ENCODE results near the gene MCTP1.

MCTP1 gene

GRCh38 chr5:95175106-95175505 is 109.8 kb downstream of the MCTP1 start:
- no peak for TF ChIP-seq NFRKB (IDR thresholded peaks at IDR 0.05)
- no peak for TF ChIP-seq L3MBTL2 (conservative IDR thresholded peaks at IDR 0.05)
- no peak for TF ChIP-seq ELF4 (IDR thresholded peaks at IDR 0.05)
- TF ChIP-seq TARDBP (IDR thresholded peaks at IDR 0.05): no peak
- no peak for TF ChIP-seq FOXA1 (IDR thresholded peaks at IDR 0.05)
- TF ChIP-seq BHLHE40 (IDR thresholded peaks at IDR 0.05; ENCODE audit: borderline replicate concordance): no peak
- no peak for TF ChIP-seq LEF1 (IDR thresholded peaks at IDR 0.05; ENCODE audit: borderline replicate concordance)
- no peak for TF ChIP-seq ZNF384 (IDR thresholded peaks at IDR 0.05)
- no peak for TF ChIP-seq HDGF (IDR thresholded peaks at IDR 0.05; ENCODE audit: borderline replicate concordance)
- no peak for TF ChIP-seq SP1 (IDR thresholded peaks at IDR 0.05)
- no peak for TF ChIP-seq FOXM1 (IDR thresholded peaks at IDR 0.05; ENCODE audit: borderline replicate concordance)
- no peak for TF ChIP-seq PKNOX1 (IDR thresholded peaks at IDR 0.05)
- no peak for TF ChIP-seq SUZ12 (IDR thresholded peaks at IDR 0.05)
- TF ChIP-seq FOXK2 (IDR thresholded peaks at IDR 0.05): no peak
- TF ChIP-seq CTBP1 (IDR thresholded peaks at IDR 0.05; ENCODE audit: borderline replicate concordance): no peak
- no peak for TF ChIP-seq ARNT (IDR thresholded peaks at IDR 0.05)
- POLR2A ChIA-PET: no interaction called here
- no peak for DNase-seq (ENCODE audit: extremely low spot score)
- CTCF ChIA-PET: no interaction called here

- TF ChIP-seq ZNF384 (IDR thresholded peaks at IDR 0.05) (no peak), SUZ12 (IDR thresholded peaks at IDR 0.05) (no peak), FOXA1 (IDR thresholded peaks at IDR 0.05) (no peak), LEF1 (IDR thresholded peaks at IDR 0.05; ENCODE audit: borderline replicate concordance) (no peak), TARDBP (IDR thresholded peaks at IDR 0.05) (no peak), L3MBTL2 (conservative IDR thresholded peaks at IDR 0.05) (no peak), CTBP1 (IDR thresholded peaks at IDR 0.05; ENCODE audit: borderline replicate concordance) (no peak), FOXM1 (IDR thresholded peaks at IDR 0.05; ENCODE audit: borderline replicate concordance) (no peak), ELF4 (IDR thresholded peaks at IDR 0.05) (no peak), BHLHE40 (IDR thresholded peaks at IDR 0.05; ENCODE audit: borderline replicate concordance) (no peak), HDGF (IDR thresholded peaks at IDR 0.05; ENCODE audit: borderline replicate concordance) (no peak), SP1 (IDR thresholded peaks at IDR 0.05) (no peak), FOXK2 (IDR thresholded peaks at IDR 0.05) (no peak), ARNT (IDR thresholded peaks at IDR 0.05) (no peak), NFRKB (IDR thresholded peaks at IDR 0.05) (no peak), PKNOX1 (IDR thresholded peaks at IDR 0.05) (no peak)
- DNase-seq (ENCODE audit: extremely low spot score): no peak
- POLR2A ChIA-PET: no interaction called here
- CTCF ChIA-PET: no interaction called here
Observed at GRCh38 chr5:95172659-95173058, 112.2 kb downstream of the MCTP1 start.

GRCh38 chr5:95164861-95165260 is 120.0 kb downstream of the MCTP1 start:
- TF ChIP-seq L3MBTL2 (conservative IDR thresholded peaks at IDR 0.05): no peak
- ChIA-PET POLR2A (no interaction called here), CTCF (no interaction called here)
- no peak for DNase-seq (ENCODE audit: extremely low spot score)

GRCh38 chr5:95163079-95163478 is 121.8 kb downstream of the MCTP1 start:
- ChIA-PET CTCF (no interaction called here), POLR2A (no interaction called here)
- DNase-seq (ENCODE audit: extremely low spot score): no peak
- TF ChIP-seq LEF1 (IDR thresholded peaks at IDR 0.05; ENCODE audit: borderline replicate concordance) (no peak), ELF4 (IDR thresholded peaks at IDR 0.05) (no peak), FOXM1 (IDR thresholded peaks at IDR 0.05; ENCODE audit: borderline replicate concordance) (no peak), L3MBTL2 (conservative IDR thresholded peaks at IDR 0.05) (no peak), ARNT (IDR thresholded peaks at IDR 0.05) (no peak), SUZ12 (IDR thresholded peaks at IDR 0.05) (no peak), CTBP1 (IDR thresholded peaks at IDR 0.05; ENCODE audit: borderline replicate concordance) (no peak), FOXK2 (IDR thresholded peaks at IDR 0.05) (no peak), FOXA1 (IDR thresholded peaks at IDR 0.05) (no peak), HDGF (IDR thresholded peaks at IDR 0.05; ENCODE audit: borderline replicate concordance) (no peak)

GRCh38 chr5:95162231-95162992 is 122.5 kb downstream of the MCTP1 start:
- DNase-seq (ENCODE audit: extremely low spot score): no peak
- CTCF ChIA-PET: no interaction called here
- POLR2A ChIA-PET: no interaction called here
- no peak for TF ChIP-seq FOXM1 (IDR thresholded peaks at IDR 0.05; ENCODE audit: borderline replicate concordance)
- no peak for TF ChIP-seq SP1 (IDR thresholded peaks at IDR 0.05)
- no peak for TF ChIP-seq LEF1 (IDR thresholded peaks at IDR 0.05; ENCODE audit: borderline replicate concordance)
- no peak for TF ChIP-seq ARNT (IDR thresholded peaks at IDR 0.05)
- no peak for TF ChIP-seq FOXA1 (IDR thresholded peaks at IDR 0.05)
- TF ChIP-seq TARDBP (IDR thresholded peaks at IDR 0.05): no peak
- TF ChIP-seq ELF4 (IDR thresholded peaks at IDR 0.05): no peak
- no peak for TF ChIP-seq ZNF384 (IDR thresholded peaks at IDR 0.05)
- no peak for TF ChIP-seq FOXK2 (IDR thresholded peaks at IDR 0.05)
- no peak for TF ChIP-seq BHLHE40 (IDR thresholded peaks at IDR 0.05; ENCODE audit: borderline replicate concordance)

GRCh38 chr5:95159603-95160002 is 125.3 kb downstream of the MCTP1 start:
- no peak for DNase-seq (ENCODE audit: extremely low spot score)
- ChIA-PET POLR2A (no interaction called here), CTCF (no interaction called here)
- TF ChIP-seq CTBP1 (IDR thresholded peaks at IDR 0.05; ENCODE audit: borderline replicate concordance) (no peak), ARNT (IDR thresholded peaks at IDR 0.05) (no peak), ELF4 (IDR thresholded peaks at IDR 0.05) (no peak), L3MBTL2 (conservative IDR thresholded peaks at IDR 0.05) (no peak), NFRKB (IDR thresholded peaks at IDR 0.05) (no peak), SUZ12 (IDR thresholded peaks at IDR 0.05) (no peak), LEF1 (IDR thresholded peaks at IDR 0.05; ENCODE audit: borderline replicate concordance) (no peak), FOXM1 (IDR thresholded peaks at IDR 0.05; ENCODE audit: borderline replicate concordance) (no peak), TARDBP (IDR thresholded peaks at IDR 0.05) (no peak), ZNF384 (IDR thresholded peaks at IDR 0.05) (no peak), BHLHE40 (IDR thresholded peaks at IDR 0.05; ENCODE audit: borderline replicate concordance) (no peak), SP1 (IDR thresholded peaks at IDR 0.05) (no peak), FOXK2 (IDR thresholded peaks at IDR 0.05) (no peak), FOXA1 (IDR thresholded peaks at IDR 0.05) (no peak), PKNOX1 (IDR thresholded peaks at IDR 0.05) (no peak), HDGF (IDR thresholded peaks at IDR 0.05; ENCODE audit: borderline replicate concordance) (no peak)
